ENCODE results near the gene GJA1.

The GJA1 gene

DNA sequence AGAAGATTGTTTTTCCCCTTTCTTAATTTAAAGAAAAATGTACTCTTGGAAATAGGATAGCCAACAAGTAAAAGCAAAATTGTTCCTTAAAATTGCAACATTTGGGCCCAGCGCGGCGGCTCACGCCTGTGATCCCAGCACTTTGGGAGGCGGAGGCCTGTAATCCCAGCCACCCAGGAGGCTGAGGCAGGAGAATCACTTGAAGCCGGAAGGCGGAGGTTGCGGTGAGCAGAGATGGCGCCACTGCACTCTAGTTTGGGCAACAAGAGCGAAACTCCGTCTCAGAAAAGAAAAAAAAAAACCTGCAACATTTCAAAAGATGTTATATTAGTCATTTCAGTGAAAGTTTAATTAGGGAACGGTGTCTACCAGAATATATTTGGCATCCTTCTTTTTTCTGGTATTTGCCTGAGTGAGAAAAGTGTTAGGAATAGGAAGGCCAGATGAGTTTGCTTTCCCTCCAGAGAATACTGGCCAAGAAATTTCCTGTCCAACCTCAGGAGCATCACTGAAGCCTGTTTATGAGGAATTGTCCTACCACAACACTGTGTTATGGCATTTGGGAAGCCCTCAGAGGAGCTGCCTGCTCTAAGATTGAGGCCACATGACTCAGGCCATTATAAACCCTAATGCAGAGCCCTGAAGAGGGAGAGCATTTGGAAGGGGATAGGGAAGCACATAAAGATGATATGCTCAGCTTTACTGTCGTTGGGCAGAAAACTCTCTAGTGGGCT is 1.2 kb upstream of the GJA1 start:
- TF ChIP-seq, protein P1, sequence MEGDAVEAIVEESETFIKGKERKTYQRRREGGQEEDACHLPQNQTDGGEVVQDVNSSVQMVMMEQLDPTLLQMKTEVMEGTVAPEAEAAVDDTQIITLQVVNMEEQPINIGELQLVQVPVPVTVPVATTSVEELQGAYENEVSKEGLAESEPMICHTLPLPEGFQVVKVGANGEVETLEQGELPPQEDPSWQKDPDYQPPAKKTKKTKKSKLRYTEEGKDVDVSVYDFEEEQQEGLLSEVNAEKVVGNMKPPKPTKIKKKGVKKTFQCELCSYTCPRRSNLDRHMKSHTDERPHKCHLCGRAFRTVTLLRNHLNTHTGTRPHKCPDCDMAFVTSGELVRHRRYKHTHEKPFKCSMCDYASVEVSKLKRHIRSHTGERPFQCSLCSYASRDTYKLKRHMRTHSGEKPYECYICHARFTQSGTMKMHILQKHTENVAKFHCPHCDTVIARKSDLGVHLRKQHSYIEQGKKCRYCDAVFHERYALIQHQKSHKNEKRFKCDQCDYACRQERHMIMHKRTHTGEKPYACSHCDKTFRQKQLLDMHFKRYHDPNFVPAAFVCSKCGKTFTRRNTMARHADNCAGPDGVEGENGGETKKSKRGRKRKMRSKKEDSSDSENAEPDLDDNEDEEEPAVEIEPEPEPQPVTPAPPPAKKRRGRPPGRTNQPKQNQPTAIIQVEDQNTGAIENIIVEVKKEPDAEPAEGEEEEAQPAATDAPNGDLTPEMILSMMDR (IDR thresholded peaks at IDR 0.05), result no peak

DNA sequence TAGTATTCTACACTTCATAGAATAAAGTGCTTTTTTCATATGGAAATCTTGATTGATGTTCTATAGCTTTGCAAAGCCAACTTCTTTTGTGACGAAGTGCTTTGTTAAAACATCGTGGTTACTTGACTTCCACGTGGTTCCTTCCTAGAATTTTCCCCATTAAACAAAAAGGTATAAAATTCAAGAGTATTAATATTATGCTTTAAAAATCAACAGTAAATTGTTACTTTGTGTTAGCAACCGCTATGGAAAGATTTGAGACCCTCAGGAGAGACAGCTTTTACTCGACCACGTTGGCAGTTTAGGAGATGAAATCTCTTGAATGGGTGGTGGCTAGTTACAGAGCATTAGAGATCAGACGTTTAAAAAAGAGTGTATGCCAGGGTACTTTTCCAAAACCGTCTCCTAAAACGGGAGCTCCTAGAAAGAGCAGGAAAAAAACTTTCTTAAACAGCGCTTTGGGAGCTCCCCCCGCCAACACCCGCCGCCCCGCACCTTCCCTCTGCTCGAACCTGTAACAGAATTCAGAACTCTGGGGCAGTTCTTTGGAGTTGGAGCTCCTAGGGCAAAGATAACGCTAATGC is 920 bp downstream of the GJA1 start:
- TF ChIP-seq, protein P1 (IDR thresholded peaks at IDR 0.05), result no peak

- TF ChIP-seq, protein P1 (IDR thresholded peaks at IDR 0.05), result no peak
Observed at GRCh38 chr6:121436960-121437850, 1.8 kb downstream of the GJA1 start.

DNA sequence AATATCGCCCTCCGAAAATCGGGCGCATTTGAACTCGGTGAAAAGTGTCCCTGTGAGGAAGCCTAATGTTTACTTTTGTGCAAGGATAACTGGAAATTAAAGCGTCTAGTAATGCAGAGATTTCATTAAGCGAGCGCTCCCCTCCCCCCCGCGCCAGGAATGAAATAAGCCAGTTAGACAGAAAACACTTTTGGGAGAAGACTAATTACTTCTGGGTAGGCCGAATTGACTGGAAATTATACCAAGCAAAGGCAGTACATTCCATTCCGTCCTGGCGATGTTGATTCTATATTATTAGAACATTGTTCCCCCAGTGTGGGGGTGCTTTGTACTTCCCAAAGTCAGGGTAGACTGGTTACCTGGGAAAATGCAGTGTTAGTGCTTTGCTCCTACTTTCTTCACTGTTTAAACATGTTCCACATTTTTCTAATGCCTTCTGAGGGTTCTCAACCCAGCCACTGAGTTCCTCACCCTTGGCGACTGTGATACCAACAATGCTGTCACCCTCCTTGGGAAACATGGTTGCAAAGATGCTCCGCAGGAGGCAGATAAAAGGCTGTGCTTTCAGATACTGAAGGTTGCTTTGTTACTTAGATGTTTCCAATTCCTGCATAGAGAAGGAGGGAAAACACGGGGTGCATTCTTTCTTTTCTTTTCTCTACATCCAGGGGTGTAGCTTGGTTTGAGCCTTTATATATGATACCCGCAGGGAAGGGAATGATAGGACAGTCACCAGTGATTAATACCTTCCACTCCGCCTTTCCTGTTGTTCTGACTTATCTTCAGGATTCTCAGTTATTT is 2.6 kb downstream of the GJA1 start:
- TF ChIP-seq, protein P1 (IDR thresholded peaks at IDR 0.05), result no peak

DNA sequence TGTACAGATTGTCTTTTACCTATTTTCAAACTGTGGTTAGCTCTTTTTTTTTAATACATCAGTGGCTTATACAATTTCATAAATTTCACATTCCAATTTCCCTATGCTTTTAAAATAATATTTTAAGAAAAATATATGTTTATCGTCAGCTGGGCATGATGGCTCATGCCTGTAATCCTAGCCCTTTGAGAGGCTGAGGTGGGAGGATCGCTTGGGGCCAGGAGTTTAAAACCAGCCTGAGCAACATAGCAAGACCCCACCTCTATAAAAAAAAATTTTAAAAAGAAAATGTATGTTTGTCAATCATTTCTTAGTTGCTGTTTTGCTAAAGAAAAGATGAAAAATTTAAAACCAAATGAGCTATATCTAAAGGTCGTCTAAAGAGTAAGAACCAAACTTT is 3.4 kb downstream of the GJA1 start:
- TF ChIP-seq, protein P1 (IDR thresholded peaks at IDR 0.05), result no peak

GRCh38 chr6:121439475-121439874 is 4.0 kb downstream of the GJA1 start:
- TF ChIP-seq, protein P1 (IDR thresholded peaks at IDR 0.05), result no peak

DNA sequence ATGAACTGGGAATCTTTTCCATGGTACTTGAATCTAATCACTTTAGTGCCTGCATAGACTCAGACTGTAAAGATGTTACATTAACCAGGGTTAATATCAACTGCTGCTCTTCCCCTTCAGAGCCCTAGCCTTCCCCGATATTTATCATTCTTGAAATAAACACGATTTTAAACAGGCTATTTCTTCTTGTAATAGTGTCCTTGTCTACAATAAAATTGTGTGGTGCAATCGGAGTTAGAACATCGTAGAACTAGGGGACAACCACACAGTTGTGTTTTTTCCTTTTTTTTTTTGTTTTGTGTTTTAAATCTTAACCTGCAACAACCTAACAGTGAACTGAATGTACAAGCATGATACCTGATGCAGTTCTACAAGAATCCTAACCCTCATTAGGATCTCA is 4.5 kb downstream of the GJA1 start:
- TF ChIP-seq, protein P1 (IDR thresholded peaks at IDR 0.05), result no peak

All from LNCAP (cell line).